KBM-7 (cell line): ENCODE measurements around the gene CD300LF.

Experiments used
- DNase-seq: peaks from one replicate; pipeline ENCODE4 v3.0.0-alpha.2; 2015
- in situ Hi-C: fragments of 300-500 bp; cut with MboI; formaldehyde crosslinking; loops from 2 replicates; pipeline ENCODE4 v1.14.3; 2020; ENCODE audit warnings: low sequenced_read_pairs, low pct_unique_long_range_greater_than_20kb, mixed read lengths

Gene CD300LF

DNA sequence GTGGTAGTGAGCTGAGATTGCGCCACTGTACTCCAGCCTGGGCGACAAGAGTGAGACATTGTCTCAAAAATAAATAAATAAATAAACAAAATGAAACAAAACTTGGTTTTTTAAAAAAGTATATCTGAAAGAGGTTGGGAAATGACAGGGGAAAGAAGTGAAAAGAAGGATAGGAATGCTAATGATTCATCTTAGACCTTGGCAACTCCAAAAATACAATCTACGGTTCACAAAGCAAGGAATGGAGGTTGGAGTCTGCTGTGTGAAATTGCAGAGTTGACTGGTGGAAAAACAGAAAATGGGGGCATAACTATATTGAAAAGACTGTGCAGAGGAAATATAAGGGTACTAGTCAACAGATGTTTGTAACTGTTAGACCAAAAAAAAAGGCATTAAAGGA lies 49.2 kb downstream of the CD300LF start:
- DNase-seq = no peak
- in situ Hi-C loops = no loop called here

DNA sequence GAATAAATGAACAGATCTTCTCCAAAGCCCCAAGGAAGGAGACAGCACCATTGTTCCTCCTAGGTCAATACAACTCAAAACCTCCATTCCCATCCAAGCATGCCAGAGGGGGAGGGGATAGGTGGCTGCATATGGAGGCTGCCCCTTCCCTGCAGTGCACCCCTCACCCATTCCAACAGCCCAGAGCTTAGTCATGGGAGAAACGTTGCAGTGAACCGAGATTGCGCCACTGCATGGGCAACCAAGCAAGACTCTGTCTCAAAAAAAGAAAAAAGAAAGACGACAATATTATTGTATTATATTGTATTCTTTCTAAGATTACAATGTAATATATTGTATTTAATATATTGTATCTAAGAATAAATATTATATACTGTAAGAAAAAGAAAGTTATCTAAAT lies 52.8 kb downstream of the CD300LF start:
- DNase-seq = no peak
- in situ Hi-C loops = no loop called here

DNA sequence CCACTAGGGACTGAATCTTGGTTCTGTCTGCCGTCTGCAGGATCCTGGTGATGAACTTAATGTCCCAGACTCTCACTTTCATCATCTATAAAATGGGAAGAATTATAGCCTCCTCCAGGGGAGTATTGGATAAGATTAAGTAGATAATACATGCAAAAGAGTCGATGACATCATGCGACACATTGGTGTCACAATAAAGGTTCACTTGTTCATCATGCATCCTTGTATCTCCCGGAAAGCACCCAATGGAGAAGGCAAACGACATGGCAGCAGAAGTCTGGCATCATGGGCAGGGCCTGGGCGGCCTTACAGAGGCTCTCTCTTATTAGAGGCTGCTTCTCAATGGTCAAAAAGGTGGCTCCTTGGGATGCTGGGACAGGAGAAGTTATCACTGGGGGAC lies 54.1 kb downstream of the CD300LF start:
- no peak for DNase-seq
- in situ Hi-C loops = no loop called here

DNA sequence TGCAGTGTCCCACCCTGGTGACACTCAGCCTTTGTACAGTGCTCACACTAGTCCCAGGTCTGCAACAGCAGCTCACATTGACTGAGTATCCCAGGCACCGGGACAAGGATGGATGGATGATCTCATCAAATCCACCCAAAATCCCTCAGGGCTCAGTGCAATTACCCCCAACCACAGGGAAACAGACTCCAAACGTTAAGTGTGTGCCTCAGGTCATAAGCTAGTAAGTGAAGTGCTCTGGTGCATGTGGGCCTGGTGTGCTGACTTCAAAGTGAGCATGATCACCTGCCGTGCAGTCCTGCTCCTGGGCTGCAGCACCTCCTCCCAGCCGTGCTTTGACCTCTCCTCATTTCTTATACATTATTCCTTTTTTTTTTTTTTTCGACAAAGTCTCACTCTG lies 58.0 kb downstream of the CD300LF start:
- no peak for DNase-seq
- in situ Hi-C loops = no loop called here

DNA sequence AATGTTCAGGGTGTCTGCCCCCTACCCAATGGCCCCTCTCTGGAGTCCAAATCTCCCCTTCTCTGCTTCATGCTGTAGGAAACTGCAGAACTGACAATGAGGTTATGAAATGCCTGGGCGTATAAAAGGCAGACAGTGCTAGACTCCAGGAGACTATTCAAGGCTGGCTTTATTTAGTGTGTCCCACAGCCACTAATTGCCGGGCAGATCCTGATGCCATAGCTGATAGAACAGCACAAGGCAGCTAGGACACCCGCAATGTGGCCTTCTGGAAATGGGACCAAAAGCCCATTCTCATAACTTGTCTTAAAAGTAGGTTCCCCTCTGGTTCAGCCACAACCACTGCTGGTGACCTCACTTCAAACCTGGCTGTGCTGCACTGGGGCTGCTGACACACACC lies 60.7 kb downstream of the CD300LF start:
- DNase-seq = no peak
- in situ Hi-C loops = no loop called here

DNA sequence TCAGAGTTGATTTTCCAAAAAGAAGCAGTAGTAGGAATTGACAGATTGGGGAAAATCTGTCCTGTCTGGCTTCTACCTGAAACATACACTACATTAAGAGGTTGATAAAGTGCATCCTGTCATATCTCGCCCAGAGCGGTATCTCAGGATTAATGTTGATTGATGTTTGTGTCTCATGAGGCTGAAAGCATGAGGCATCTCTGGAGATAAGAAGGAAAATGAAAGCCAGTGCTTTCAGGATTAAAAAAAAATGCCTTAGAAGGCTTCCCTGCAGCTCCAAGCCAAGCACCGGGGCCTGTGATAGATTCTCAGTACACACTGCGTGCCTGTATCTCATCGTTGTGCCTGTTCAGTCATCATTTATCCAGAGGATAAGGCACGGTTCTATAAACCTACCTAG lies 62.8 kb downstream of the CD300LF start:
- in situ Hi-C loops = no loop called here
- no peak for DNase-seq

DNA sequence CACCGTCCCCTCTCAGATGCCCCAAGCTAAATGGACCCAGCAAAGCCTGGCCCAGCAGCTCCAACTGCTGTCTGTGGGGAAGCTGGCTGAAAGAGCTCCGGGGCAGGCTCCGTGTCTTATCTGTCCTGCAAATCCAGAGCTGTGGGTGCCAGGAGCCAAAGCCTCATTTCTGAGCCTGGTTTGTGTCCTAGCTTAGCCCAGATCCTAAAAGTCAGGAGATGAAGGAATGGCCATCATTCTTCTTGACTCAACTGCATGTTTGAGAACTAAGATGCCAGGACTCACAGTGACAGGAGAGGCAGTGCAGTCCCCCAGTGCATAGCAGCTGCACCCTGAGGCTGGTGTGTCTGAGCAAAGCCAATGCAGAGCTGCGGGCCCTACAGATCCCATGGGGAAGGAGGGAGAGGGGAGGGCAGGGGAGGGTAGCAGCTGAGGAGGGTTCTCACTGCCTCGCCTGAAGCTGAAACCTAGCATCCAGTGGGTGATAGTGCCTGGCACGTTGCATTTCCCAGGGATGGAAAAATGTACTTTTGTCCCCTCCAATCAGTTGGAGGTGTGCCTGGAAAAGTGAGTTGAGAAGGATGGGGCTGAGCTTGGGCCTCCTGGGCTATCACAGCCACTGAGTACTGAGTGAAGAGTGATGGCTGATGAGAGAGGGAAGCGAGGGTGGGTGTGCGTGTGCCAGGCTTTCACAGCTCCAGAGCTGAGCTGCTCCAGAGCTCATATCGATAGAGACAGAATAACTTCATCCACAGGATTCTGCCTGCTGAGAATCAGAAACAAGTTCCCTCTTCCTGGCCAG lies 64.7 kb downstream of the CD300LF start:
- in situ Hi-C loops = no loop called here
- DNase-seq = no peak

DNA sequence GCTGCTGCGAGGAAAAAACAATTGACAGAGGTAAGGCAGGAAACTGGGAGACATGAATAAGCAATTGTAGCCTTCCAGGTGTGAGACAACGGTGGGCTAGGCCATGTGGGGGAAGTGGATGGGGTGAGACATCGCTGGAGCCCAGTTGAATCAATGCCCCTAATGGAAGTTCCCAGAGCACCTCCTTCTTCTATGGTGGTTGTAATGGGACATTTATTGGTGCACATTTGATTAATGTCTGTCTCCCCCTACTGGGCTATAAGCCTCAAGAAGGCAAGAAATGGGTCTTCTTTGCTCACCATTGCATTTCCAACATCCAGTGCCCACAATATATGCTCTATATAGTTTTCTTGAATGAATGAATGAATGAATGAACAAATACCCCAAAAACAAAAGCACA lies 66.5 kb downstream of the CD300LF start:
- DNase-seq = peak; percentile 52
- in situ Hi-C loops = no loop called here

DNA sequence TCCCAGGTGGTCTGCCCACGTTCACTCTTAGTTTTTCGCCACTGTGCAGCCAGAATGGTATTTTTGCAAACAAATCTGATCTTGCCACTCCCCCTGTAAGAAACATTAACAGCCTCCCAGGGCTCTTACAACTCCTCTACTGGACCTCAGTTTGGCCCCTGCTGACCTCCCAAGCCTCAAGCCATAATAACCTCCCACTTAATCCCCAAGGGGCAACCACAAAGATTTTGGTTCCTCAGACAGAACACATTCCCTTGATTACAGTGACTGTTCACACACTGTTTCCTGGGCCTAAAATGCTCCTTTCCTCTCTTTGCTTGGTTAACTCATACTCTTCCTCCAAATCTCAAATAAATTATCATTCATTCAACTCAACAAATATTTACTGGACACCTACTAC lies 67.7 kb downstream of the CD300LF start:
- in situ Hi-C loops = no loop called here
- DNase-seq = no peak

DNA sequence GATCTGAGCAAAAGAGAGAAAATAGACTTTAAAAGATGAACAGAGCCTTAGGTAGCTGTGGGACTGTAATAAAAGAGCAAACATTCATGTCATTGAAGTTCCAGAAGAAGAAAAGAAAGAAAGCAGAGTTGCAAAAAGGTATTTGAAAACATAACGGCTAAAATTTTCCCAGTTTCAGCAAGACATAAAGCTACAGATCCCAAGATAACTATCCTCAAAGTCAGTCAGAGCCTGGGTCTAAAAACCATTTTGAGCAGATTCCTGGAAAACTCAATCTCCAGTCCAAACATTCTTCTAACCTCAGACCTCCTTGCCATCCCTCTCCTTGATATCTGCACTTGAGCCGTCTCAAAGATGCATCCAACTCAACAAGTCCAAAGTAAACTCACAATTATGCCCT lies 68.3 kb downstream of the CD300LF start:
- no peak for DNase-seq
- in situ Hi-C loops = no loop called here
